Activated T-cell treated with anti-CD3 and anti-CD28 coated beads for 48 hours (primary cell): ENCODE data around the gene LARP1.
"Not testable (repeated sequence)": the region's sequence is repeated elsewhere in the genome, so short reads cannot be mapped to it uniquely, and the experiment has no call there.

ENCODE experiments used
- DNase-seq: peaks from one replicate; pipeline ENCODE4 v3.0.0-alpha.2; 2020; ENCODE audit warnings: low read depth

LARP1 gene

DNA sequence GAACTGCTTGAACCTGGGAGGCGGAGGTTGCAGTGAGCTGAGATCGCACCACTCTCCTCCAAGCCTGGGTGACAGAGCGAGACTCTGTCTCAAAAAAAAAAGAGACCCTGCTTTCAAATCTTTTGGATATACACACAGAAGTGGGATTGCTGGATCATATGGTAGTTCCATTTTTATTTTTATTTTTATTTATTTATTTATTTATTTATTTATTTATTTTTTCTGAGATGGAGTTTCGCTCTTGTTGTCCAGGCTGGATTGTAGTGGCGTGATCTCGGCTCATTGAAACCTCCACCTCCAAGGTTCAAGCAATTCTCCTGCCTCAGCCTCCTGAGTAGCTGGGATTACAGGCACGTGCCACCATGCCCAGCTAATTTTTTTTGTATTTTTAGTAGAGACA lies 19.8 kb upstream of the LARP1 start:
- not testable (repeated sequence) for DNase-seq

DNA sequence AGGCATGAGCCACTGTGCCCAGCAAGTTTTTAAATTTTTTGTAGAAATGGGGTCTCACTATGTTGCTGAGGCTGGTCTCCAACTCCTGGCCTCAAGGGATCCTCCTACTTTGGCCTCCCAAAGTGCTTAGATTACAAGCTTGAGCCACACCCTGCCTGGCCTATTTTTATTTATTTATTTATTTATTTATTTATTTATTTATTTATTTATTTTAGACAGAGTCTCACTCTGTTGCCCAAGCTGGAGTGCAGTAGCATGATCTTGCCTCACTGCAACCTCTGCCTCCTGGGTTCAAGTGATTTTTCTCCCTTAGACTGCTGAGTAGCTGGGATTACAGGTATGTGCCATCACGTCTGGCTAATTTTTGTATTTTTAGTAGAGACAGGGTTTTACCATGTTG lies 18.8 kb upstream of the LARP1 start:
- DNase-seq = not testable (repeated sequence)

DNA sequence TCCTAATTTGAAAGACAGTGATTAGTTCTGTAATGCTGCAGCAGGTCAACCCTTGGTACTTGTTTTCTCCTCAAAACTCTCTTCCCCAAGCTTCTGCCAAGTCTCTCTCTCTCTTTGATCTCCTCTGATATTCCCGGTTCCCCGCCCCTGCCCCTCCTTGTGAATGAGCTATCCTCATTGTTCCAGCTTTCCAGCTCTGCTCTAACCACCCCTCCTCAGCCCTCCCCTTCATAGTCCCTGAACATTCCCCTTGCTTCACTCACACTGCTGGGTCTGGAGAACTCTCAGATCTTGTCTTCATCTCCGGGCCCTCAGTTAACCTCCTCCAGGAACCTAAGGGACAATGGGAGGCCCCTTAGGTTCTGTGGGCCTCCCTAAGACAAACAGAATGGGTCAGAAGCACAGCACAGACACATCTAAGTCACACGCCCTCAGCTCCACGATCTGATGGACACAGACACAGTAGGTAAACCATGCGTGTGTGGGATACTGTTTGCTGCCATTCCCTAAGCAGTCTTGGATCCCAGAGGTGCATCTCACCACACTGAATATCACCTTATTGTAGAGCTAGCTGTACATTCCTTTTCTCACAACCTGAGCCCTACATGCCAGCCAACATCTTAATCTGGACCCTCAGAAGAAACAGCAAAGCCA lies 17.4 kb upstream of the LARP1 start:
- DNase-seq = no peak

DNA sequence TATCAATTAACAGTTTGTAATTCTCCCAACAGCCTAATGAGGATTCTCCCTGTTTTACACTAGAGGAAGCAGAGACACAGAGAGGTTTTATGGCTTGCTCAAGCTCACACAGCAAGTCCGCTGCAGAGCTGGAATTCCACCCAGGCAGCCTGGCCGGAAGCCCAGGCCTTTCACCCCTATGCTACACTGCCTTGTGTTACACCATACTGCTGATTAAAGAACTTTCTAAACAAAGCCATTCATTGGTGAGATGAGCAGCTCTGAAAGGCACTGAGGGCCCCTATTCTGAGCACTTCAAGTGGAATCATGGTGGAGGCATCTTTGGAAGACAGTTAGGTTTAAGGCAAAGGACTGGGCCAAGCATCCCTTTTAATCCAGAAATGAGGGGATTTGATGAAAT lies 14.7 kb upstream of the LARP1 start:
- no peak for DNase-seq

DNA sequence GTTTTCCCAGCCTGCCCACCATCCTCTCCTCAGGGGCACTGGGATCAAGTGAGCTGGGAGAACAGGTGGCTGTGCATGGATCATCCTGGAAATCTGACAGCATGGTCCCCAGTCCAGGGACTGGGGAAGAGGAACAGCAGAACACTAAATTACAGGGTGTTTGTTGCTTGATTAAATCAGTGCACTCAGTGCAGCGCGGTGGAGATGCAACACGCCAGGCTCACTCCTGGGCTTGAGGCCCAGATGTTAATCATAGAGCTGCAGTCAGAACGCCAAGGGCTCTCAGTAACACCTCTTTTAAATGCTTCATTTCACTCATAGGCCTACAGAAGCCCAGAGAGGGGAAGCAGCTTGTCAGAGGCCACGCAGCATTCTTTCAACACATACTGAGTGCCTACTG lies 14.2 kb upstream of the LARP1 start:
- DNase-seq = no peak

DNA sequence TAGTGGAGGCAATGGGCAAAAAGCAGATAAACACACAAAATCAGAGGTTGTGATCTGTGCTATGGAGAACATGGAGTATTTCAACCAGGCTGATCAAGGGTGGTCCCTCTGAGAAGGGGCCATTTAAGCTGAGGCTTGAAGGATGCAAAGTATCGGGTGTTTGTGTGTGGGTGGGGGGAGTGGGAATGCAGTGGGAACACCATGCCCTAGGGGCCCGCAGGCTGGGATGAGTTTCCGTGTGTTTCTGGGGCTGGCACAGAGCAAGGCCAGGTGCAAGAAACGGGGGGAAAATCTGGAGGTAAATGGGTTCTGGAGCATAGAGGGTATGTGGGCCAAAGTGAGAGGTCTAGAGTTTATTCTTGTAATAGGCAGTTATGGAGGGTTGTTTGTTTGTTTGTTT lies 13.8 kb upstream of the LARP1 start:
- DNase-seq = no peak

DNA sequence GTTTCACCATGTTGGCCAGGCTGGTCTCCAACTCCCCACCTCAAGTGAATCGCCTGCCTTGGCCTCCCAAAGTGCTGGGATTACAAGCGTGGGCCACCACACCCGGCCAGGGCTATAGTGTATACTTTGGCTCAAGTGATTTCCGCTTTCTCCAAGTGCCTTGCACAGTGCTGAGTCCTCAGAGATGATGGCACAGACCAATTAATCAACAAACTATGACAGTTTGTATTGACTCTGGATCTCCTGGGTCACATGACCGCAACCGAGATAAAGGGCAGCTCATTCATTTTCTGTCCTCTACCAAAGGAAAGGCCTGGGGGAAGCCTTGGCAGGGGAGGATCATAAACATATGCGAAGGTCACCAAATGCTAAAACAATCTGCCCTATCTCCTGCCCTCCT lies 11.4 kb upstream of the LARP1 start:
- no peak for DNase-seq

DNA sequence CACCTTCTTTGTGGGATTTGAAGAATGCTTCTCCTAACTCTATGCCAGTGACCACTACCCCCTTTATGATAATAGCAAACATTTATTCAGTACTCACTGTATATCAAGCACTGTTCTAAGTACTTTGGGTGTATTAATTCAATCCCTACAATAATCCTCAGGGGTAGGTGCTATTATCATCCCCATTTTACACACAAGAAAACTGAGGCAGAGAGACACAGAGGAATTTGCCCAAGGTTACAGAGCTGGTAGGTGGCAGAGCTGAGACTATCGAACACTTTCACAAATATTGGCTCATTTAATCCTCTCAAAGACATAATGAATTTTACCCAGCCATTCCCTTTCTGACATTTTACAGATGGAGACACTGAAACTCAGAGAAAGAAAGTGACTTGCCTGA lies 9.8 kb upstream of the LARP1 start:
- no peak for DNase-seq

DNA sequence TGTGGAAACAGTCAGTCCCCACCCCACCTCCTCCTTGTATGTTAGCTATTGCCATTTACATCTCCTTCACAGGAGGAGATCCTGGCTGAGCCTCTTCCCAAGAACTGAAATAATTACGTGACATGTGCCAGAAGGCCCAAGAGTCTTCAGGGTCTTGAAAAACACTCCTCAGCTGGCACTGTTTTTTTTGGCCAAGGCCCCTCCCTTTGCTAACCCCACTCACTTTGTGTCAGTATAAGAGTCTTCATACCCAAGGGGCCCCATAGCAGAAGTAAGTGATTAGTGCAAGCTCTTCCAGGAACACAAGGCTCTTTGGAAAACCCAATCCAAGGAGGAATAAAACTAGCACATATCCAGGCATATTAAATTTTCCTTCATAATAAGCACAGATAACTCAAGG lies 5.7 kb upstream of the LARP1 start:
- DNase-seq = no peak

DNA sequence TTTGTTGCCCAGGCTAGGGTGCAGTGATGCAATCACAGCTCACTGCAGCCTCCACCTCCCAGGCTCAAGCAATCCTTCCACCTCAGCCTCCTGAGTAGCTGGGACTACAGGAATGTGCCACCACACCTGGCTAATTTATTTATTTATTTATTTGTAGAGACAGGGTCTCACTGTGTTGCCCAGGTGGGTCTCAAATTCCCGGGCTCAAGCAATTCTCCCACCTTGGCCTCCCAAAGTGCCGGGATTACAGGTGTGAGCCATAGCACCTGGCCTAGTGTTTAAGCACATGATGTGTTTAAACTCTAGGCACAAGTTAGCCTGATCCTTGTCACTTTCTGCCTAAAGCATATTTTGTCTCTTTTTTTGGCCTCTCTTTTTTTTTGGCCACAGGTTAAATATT lies 4.5 kb upstream of the LARP1 start:
- not testable (repeated sequence) for DNase-seq

DNA sequence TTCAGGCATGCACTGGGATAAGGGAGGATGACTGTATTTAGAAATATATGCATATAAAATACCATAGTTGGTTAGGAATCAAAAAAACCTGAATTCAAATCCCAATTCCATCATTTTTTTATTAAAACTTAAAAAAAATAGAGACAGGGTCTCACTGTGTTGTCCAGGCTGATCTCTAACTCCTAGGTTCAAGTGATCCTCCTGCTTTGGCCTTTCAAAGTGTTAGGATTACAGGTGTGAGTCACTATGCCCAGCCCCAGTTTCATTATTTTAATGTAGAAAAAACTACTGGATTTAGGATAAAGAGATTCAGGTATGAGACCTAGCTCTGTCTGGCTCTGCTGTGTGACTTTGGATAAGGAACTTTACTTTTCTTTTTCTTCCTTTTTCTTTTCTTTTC lies 3.3 kb upstream of the LARP1 start:
- no peak for DNase-seq

DNA sequence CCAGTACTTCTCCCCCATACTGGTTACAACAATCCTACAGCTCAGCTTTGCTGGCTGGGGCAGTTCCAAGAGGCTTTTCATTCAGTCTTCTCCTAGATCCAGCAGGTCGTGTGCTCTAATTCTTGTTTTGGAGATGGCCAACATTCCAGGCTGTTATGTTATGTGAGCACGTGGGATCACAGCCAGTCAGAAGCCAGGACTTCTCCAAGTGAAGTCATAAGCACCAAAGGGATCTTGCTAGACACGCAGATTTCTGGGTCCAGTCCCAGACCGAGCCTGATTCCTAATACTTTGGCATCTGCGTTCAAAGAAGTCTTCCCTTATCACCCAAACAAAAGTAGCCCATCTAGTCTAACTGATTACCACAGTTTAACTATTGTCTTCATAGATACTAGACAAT lies 1.4 kb upstream of the LARP1 start:
- no peak for DNase-seq

DNA sequence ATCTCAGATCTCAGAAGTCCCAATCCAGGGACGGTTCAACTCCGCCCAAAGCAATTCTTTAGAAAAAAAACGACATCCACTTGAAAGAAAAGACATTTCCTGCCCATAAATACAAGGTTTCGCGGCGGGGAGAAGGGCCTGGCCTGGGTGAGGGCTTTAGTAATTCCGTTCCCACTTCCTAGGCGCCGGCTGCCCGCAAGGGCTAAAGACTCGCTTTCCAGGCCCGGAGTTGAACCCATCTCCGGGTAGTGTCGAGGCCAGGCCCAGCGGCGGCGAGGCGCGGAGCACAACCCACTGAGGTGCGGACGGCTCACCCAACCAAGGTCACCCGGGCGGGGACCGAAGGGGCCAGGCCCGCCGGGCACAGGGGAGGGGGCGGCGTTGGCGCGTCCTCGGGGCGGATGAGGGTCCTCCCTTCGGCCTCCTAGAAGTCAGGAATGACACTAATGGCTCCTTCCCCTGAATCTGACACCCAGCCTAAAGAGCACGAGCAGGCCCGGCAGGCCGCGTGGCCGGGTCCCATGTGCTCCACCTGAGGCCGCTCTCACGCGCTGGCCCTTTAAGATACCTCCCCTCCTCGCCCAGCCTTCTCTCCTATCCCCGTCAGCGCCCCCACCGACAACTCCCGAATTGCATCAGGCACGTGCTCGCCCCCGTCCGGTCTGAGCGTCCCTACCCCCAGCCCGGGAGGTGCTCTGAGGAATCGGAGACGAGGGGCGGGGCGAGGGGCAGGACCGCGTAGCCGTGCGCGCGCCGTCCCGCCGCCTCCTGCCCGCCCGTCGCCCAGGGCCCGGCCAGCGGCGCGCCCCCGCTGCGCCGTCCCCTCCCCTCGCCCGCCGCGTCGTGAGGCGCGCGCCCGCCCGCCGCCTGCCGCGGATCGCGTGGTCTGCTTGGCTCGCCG lies 467 bp upstream of the LARP1 start:
- DNase-seq = peak; percentile 99

DNA sequence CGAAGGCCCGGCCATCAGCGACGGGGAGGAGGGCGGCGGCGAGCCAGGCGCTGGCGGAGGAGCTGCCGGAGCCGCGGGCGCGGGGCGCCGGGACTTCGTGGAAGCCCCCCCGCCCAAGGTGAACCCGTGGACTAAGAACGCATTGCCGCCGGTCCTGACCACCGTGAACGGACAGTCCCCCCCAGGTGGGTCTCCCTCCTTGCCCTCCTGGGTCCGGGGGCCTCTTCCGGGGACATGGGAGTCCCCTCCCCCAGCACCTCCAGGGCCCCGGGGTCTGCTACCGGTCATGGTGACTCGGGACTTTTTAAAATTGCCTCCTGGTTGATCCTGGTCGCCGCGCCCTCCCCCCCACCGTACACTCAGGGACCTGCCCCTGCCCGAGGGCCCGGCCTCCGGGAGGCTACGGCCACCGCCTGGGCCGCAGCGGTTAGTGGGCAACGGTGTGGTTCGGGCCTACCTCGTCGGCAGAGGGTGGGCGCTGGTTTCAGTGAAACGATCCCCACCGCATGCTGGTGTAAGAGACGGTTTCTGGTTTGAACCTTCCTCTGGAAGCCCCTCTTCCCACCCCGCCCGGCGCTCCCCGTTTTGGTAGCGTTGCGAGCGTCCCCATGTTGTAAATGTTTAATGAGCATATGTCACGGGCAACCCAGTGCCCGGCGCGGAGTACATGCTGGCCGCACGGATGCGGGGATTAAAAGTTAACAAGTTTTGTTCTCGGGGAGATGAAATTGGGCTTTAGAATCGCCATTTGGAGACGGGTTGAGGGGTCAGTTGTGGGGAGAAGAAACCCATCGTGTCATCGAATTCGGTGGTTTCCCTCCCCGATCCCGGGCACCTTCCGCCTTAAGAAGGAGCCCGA lies 1.1 kb downstream of the LARP1 start:
- DNase-seq = peak; percentile 21

DNA sequence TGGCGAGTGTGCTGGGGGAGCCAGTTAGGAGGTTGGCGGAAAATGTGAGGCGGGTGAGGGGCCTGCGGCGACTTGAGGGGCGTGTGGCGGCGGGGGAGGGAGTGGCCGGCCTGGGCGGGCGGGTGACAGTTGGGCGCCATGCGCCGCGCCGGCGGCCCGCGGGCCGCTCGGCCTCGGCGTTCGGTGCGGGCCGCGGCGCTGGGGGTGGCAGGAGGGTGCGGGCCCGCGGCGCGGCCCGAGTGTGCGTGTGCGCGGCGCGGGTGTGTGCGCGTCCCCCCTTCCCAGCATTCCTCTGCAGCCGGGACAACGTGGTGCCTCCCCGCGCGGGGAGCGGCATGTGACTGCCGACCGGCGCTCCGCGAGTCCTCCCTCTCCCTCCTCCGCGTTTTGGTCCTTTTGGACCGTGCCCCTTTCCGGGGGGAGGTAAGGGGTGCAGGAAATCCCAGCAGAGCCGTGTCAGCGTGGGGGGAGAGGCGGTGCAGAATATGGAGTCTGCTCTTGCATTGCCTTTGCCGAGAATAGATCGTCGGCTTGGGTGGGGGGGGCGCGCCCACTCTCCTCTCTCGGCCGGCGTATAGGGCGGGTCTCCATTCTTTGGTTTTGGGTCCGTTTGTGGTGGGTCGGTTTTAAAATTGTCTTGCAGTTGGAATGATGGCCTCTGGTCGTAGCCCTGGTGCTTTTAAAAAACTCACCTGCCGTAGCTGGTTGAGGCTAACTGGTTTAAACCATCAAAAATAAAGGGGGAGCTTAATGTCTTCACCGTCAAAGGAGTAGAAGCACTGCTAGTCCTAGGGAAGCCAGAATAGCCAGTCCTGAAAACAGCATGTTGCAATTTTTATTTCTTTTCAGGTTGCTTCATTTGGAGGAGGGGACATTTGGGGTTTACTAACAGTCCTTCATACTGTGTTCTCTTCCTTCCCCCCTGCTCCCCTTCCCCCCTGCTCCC lies 2.0 kb downstream of the LARP1 start:
- DNase-seq = peak; percentile 57

DNA sequence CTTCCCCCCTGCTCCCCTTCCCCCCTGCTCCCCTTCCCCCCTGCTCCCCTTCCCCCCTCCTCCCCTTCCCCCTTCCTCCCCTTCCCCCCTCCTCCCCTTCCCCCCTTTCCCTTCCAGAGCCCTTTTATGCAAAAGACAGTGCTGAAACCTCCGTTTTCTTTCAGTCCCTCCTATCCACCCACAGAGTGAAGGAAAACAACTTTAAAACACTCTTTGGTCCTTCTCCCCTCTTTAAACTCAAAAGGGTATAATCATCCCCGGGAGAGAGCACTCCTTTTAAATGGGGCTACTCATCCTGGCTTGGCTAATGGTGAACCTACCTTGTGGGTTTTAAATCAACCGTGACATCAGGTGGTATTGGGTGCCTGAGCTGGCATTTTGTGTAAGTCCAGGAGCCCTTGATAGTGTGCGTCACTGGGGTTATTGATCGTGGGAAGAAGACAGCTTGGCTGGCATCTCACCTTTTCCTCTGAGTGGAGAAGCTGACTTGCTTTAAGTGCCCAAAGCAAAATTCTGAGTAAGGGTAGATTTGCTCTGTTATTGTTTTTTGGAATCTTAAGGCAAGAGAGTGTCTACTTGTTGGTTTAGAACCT lies 2.7 kb downstream of the LARP1 start:
- DNase-seq = peak; percentile 43

DNA sequence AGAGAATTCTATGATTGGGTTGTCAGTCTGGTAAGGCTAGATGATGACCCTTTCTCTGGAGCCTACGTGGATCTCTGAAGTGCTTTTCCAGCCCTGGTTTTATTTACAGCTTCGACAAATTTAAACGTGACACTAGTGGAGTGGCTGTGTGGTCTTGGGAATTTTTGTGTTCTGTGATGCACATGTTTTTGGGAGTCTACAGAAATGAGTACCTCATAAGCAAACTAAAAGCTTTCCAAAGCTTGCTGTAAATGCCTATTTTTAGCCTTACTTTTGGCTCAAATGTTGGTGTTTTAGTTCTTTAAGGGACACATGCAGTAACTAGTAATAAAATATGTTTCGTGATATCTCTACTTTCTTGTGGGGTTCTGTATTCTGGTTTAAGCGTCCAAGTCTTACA lies 3.3 kb downstream of the LARP1 start:
- no peak for DNase-seq

DNA sequence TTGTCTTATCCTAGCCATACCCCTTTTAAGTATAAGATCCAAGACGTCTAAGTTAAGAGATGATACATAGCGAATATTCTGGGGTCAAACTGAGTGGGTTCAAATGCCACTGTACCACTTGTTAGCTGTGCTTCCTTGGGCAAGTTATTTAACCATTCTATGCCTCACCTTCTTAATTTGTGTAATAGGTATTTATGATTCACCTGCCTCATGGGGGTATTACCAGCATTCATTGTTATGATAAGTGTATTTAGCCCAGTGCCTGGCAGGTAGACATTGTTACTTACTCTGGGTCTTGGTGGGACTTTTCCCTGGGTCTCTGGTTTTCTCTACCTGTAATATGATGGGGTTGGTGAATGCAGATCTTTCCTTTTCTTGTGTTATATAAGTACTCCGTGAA lies 3.8 kb downstream of the LARP1 start:
- no peak for DNase-seq

DNA sequence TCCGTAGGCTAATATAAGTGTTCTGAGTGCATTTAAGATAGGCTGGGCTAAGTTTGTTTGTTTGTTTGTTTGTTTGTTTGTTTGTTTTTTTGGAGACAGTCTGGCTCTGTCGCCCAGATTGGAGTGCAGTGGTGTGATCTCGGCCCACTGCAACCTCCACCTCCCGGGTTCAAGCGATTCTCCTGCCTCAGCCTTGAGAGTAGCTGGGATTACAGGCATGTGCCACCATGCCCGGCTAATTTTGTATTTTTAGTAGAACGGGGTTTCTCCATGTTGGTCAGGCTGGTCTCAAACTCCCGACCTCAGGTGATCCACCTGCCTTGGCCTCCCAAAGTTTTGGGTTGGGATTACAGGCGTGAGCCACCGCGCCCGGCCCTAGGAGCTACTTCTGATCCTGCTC lies 4.7 kb downstream of the LARP1 start:
- DNase-seq = not testable (repeated sequence)

DNA sequence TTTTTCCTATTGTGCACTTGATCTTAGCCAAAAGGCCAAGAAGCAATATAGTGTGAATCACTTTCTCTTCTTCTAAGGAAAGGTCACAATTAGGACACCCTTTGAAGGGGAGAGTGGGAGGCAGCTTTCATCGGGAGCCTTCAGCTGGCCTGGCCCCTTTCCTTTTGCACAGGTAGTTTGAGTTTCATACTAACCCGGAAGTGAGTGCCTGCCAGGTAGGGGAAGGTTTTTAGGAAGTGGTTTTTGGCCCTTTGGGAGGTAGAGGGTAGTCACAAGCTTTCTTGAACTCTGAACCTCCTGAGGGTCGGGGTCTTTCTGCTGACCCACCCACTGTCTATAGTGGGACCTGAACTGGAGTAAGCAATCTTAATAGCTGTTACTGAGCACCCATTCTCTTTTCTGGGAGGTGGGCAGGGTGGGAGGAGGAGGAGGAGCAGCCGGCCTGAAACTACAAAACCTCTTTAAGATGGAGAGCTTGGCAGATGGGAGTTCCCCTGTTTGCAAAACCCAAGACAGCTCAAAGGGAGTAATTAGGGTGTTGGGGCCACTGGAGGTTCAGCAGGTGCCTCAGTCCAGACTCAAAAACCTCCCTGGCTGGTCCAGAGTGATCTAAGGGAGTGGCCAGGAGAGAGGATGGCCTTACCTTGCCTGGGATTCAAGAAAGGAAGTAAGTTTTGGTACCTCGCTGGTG lies 6.0 kb downstream of the LARP1 start:
- DNase-seq = no peak

DNA sequence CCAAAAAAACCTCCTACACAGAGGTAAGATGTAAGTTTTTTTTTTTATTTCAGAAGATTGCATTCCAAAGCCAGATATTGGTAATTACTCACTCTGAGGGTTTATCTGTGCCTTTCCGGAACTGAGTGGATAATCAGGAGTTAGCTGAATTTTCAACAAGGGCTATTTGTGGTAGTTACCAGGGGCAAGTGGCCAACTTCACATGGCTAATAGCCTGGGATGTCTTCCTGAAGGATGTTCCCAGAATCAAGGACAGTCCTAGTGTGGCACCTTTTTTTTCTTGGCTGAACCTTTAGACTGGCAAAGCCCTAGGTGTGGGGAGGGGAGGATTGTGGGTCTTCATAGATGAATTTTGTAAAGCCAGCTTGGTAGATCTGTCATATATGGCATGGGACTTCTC lies 7.1 kb downstream of the LARP1 start:
- DNase-seq = no peak
